H4 (cell line): ENCODE measurements around the gene PLAAT4. TPM values are rescaled to one million over a fixed set of nuclear protein-coding genes. Genes with fewer than 3 reads are reported as not detected.

Experiments
- DNase-seq: peaks from one replicate; pipeline ENCODE4 v3.0.0-alpha.2; 2015; ENCODE audit warnings: low spot score
- total RNA-seq: library from RNA; depleted of rRNA; stranded (reverse); fragments of >200 nt; shearing (Covaris generic); gene quantifications from 2 replicates; pipeline ENCODE4 v1.2.3, GENCODE V29; 2014; rRNA removed

Gene PLAAT4, protein sequence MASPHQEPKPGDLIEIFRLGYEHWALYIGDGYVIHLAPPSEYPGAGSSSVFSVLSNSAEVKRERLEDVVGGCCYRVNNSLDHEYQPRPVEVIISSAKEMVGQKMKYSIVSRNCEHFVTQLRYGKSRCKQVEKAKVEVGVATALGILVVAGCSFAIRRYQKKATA
- 49.3 and 72.0 TPM in 2 replicates for total RNA-seq

DNA sequence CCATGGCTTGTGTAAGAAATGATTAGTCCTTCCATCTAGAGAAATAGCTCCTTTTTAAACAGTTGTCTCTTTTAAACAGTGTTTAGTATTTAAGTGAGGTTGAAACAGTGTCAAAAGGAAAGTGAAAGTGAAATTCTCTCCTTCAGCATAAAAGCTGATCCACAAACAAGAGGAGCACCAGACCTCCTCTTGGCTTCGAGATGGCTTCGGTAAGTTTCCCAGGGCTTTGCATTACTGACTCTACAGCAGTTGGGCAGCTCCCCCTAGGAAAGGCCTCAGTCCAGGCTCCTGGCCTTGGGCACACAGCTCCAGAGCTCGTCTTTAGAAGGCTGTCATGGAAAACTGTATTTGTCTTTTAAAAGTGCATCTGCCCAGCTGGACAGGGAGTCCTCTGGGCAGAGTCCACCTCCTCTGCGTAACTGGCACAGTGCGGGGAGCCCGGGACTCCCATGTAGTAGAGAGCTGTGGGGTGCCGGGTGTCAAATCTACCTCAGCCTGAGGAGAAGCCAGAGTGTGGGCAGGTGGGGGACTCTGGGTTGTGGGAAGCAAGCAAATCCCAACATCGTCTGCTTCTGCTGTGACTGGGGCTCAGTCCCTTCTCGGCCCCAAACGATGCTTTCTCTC is at the start of gene PLAAT4:
PLAAT4 (plus strand) TSS at position 140 of the 624 bp plus-strand sequence; CDS start at position 201, 61 bp downstream.
- DNase-seq = peak; percentile 65

DNA sequence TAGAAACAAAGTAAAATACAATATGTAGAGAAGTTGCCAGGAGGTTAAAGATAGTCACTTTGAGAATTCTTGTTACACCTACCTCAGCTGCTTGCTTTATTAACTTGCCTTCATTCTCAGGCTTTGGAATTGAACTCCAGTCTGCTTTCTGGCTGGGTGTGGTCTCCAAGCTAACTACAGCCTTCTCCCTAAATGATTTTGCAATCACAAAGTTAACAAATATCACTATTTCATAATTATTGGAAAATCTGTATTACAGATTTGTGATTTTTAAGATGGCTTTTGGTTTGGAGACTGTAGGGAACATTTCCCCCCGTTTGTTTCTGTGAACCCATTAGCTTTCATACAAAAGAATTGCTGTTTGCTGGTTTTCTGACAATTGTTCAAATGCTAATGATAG is 47.8 kb upstream of the PLAAT4 start:
- DNase-seq = no peak

DNA sequence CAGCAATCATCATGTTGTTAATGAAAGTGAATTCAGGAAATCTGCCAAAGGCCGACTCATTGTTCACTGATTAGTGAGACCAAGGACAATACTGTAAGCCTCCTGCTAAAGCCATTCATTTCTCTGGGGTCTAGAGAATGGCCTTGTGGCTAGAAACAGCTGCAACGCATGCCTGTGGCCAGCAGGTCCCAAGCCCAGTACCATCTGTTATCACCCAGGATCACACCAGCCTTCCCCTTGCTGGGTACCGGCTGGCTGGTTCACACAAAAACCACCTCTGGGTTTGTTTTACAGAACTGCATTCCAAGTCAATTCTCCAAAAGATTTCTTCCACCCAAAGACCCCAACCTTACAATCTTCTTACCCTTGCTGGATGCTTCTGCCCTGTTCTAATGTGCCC is 46.7 kb upstream of the PLAAT4 start:
- DNase-seq = peak; percentile 32

DNA sequence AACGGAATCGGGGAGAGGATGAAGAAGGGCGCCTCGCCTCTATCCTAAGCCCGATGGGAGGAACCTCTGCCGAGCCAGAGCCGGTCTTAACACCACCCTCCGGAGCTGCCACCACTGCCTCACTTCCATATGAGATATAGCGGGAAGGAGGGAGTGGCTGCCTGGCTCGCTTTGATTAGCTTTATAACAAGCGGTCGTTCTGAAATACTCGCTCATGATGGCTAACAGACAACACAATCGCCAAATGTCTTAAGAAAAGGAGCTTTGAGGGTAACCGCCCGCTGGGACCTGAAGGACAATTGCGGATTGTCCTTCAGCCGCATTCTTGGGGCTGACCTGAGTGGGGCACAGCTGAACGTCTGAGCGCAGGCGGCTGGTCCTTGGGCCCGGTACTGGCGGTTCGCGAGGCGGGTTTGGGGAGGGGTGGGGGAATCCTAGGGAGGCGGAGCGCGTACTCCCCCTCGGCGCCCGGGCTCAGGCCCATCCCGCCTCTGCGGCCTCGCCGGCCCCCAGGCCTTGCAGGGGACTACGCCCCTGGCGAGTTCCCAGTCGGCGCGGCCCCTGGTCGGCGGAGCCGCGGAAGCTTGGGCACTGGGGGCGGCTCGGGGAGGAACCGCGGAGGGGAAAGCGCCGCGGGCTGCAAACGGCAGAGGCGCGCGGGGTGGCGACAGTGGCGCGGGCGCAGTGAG is 45.9 kb upstream of the PLAAT4 start, which contains the start of gene PLAAT5:
PLAAT5 (minus strand) TSS at position 617 of the 689 bp plus-strand sequence; CDS start at position 484, 133 bp downstream.
- no peak for DNase-seq

DNA sequence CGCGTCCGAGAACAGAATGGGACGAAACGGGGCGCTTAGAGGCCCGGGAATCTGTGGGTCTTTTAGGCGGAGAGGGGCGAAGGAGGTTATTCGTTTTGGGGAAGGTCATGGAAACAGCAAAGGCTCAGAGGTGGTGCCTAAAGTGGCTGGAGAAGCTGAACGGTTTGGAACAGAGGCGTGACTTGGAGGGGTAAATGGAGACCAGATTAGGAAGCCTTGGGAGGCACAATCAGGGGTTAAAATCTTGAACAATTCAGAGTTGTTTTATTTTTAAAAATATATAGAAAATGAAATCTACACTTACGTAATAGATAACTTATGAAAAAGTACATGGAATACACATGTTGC is 45.4 kb upstream of the PLAAT4 start:
- DNase-seq = no peak

DNA sequence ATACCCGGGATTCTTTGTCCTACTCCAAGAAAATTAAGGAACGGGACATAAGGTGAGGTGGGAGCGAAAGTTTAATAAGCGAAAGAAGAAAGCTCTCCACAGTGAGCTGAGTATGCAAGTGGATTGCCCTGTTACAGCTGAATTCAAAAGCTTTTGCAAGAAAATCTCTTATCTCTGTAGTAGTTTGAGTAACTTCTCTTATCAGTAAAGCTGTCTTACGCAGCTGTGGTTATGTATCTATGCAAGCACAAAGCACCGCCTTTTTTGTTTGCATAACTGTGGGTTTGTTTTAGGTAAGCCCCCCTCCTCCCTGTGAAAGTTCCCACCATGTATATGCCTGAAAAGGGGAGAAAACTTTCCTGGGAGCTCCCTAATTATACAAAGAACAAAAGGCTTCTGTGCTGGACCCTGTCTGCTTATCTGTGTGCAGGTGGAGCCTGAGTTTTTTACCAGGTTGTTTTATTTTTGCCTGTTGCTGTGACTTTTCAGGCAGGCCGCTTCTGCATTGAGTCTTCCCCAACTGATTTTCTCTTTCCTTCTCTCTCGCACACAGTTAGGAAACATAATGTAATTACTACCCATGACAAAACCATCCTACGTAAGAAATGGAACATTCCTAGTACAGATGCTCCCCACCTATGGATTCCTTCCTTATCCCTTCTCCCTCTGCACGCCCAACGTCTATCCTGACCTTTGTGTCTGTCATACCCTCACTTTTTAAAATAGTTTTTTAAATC is 44.8 kb upstream of the PLAAT4 start:
- DNase-seq = no peak

DNA sequence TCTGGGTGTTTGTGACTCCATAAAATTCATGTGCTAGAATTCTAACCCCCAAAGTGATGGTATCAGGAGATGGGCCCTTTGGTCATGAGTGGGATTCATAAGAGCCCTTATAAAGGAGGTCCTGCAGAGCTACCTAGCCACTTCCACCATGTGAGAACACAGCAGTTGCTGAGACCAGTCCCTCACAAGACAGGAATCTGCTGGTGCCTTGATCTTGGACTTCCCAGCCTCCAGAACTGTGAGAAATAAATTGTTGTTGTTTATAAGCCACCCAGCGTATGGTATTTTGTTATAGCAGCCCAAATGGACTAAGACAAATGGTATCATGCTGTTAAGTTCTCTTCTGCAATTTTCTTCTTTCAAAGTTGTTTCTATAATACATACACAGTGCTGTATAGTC is 44.2 kb upstream of the PLAAT4 start:
- no peak for DNase-seq

DNA sequence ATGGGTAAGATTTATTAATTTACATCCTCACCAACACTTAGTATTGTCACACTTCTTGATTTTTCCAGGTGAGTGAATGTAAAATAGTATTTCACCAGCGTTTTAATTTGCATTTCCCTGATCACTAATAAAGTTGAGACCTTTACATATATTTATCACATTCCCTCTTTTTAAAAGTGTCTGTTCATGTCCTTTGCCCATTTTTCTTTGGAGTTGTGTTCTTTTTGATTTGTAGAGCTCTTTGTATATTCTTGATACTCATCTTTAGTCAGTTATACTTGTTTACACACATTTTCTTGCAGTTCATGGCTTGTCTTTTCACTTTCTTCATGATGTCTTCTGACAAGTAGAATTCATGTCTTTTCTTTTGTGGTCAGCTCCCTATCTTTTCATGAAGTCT is 43.5 kb upstream of the PLAAT4 start:
- no peak for DNase-seq

DNA sequence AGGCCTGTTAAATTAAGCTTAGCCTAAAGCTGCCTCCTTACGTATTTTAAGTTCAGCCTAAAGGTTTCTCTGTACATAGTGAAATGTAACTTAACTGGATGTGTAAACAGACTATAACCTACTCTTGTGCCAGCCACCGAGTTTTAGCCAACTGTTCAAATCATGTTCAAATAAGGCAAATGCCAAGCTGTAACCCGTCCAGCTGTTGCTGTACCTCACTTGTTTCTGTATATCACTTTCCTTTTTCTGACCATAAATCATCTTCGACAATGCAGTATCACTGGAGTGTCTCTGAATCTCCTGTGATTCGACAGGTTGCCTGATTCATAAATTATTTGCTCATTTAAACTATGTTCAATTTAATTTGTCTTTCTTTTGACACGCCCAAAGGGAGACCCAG is 41.6 kb upstream of the PLAAT4 start:
- DNase-seq = no peak

DNA sequence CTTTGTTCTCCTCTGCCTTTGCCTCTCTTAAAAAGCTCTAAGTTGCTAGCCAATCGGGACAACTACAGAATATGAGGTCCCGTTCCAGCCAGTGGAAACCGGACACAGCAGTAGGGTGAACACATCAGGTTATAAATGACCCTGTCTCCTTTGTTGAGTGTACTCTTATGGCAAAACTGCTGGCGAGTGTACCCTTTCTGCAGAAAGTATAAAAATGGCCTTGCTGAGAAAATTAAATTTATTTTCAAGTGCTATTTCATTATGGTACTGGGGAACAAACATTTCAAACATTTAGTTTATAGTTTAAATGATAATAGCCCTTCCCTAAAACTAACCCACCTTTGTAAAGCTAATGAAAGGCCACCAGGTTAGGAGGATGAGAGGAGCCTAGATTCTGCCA is 36.7 kb upstream of the PLAAT4 start:
- DNase-seq = no peak

DNA sequence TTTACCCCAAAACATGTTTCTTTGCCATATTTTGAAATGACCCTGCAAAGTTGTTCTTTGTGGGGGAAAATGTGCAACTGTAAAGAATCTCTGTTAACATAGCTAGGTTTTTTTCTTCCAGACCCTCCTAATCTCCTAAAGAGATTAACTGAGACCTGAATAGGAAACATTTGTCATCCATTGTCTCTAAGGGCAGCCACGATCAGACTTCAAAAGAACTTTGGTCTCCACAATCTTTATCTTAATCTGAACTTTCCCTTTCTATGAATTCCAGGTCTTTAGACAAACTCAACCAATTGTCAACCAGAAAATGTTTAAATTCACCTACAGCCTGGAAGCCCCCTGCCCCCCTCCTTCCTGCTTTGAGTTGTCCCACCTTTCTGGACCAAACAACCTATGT is 35.4 kb upstream of the PLAAT4 start:
- no peak for DNase-seq

DNA sequence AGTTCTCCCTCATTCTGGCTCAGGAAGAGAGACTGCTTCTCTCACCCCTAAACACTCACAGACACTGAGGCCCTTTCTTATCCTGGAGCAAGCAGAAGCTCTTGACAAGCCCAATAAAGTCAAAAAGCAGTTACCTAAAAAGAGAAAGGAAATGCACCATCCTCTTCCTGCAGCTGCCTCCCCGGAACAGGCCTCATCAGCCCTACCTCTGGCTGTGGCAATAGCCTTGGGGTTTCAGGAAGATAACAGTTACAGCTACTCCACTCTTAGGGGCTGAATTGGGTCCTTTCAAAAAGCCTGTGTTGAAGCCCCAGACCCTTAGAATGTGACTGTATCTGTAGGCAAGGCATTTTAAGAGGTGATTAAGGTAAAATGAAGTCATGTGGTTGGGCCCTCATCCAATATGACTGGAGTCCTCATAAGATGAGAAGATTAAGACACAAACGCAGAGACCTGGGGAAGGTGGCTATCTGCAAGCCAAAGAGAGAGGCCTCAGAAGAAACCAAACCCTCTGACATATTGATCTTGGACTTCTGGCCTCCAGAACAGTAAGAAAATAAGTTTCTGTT is 34.3 kb upstream of the PLAAT4 start:
- no peak for DNase-seq

DNA sequence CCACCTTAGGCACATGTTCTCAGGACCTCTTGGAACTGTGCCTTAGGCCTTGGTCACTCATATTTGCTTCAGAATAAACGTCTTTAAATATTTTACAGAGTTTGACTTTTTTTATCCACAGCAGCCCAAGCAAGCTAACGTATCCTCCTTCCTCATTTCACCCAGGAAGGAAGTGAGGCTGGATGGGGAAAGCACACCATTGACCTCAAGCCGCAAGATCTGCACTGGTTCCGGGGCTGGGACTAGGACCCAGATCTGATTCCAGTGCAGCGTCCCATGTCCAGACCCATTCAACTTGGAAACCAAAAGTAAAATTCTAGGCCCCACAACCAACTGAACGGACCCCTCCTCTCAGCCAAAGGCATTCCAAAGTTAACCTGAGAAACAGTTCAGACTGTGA is 33.1 kb upstream of the PLAAT4 start:
- DNase-seq = no peak

DNA sequence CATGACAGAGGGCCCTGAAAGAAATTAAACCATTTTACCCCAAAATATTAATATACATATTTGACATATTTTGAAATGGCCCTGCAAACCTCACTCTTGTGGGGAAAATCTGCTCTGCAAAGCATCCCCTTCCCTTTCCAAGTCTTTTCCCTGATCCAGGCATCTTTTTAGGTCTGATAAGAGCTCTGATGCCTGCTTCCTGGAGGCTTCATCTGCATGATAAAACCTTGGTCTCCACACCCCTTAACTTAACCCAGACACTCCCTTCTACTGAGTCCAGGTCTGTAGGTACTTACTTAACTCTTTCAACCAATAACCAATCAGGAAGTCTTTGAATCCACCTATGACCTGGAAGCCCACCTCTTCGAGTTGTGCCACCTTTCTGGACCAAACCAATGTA is 32.6 kb upstream of the PLAAT4 start:
- DNase-seq = no peak

DNA sequence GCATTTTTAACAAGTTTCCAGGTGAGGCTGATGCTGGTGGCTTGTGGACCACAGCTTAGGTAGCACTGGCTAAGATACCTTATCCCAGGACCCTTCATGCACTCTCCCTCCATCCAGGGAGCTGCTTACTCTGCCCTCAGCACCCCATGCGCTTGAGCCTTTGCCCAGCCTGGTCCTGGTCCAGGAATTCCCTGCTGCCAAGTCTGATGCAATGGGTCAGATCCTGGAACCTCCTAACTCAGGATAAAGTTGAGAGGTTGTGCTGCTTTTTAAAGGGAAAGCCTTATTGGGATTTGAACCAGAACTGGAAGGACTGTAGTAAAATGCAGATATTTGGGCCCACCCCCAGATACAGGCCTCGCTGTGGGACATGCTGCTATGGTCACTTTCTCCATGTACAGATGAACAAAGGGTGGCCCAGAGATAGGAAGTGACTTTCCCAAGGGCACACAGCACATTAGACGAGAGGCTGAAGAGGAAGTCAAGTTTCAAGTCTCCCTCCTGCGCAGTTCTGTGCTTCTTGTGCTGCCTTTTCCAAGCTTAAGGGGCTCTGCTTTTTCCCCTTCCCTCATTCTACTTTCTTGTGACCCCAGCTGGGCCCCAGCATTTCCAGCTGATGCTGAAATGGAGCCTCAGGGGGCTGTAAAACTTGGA is 31.5 kb upstream of the PLAAT4 start:
- no peak for DNase-seq

DNA sequence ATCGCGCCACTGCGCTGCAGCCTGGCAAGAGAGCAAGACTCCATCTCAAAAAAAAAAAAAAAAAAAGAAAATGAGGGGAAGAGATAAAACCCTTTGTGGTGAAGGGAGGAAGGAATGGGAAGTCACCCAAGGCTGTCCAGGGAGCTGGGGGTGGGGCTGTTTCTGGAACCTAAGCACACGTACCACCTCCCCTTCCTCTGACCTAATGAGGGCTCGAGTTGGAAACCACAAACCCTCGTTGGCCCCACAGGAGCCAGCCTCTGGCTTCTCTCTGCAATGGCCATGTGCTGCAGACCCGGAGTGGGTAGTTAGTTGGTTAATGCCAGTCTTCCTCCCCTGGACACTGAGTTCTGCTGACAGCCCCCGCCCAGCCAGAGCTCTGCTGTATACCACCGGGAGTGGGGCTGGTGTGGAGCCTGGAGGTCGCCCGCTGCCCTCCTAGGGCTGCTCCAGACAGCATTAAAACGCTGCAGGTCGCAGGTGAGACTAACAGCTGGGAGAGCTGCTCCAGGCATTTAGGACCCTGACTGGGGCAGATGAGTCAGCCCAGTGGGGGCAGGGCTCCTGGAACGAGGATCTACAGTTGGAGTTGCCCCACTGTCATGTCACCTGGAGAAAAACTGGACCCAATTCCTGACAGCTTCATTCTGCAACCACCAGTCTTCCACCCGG is 30.6 kb upstream of the PLAAT4 start, which contains the start of gene LGALS12:
LGALS12 (plus strand) TSS at position 228 of the 672 bp plus-strand sequence; CDS start at position 603, 375 bp downstream.
- peak; percentile 60 for DNase-seq

DNA sequence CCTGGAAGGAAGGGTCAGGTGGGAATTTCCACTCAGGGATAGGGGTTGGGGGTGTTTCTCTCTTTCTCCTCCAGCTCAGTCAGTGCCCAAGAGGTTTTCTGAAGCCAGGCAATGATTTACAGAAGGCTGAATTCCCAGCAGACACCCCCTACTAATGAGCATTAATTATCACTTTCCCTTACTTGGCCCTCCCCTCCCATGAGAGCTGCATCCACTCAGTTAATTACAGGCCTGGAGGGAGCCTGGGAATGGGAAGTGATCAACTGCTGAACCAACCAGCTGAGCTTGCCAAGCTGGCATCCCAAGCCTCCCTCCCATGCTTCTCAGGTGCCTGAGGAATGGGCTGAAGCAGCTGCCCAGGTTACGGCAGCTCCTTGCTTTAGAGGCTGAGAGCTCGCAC is 29.7 kb upstream of the PLAAT4 start:
- DNase-seq = no peak

DNA sequence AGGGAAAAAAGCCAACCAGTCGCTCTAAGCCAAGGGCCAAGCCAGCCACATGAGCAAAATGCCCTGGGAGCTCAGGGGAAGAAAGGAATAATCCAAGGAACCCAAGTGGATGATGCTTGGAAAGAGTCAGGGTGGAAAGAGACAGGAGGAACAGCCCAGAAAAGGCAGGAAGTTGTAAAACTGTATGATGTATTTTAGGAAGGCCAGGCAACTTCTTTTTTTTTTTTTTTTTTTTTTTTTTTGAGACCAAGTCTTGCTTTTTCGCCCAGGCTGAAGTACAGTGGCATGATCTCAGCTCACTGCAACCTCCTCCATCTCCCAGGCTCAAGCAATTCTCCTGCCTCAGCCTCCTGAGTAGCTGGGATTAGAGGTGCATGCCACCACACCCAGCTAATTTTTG is 29.1 kb upstream of the PLAAT4 start:
- DNase-seq = no peak

DNA sequence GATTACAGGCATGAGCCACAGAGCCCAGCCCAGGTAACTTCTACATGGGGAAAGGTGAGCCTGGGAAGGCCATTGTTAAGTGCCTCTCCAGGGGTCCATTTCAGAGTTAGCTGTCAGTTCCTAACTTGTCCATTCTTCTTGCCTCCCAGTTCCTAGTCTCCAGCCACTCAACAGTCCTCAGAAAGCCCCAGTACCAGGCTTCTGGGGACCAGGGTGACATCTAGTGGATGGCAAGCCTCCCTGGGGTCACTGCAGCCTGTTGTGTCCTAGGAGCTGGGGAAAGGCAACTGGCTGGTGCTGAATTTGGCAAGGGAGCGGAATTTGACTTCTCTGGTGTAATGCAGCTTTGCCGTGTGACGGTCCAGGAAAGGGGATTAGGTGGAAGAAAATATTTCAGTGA is 28.6 kb upstream of the PLAAT4 start:
- peak; percentile 44 for DNase-seq

DNA sequence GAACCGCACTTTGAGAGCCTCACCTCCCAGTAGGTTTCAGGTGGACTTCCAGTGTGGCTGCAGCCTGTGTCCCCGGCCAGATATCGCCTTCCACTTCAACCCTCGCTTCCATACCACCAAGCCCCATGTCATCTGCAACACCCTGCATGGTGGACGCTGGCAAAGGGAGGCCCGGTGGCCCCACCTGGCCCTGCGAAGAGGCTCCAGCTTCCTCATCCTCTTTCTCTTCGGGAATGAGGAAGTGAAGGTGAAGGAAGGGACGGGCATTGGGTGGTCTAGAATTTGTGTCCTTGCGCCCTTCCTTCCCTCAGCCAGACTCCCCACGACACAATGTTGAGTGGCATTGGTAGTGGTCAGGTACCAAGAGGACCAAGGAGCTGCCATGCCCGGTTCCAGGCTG is 27.9 kb upstream of the PLAAT4 start:
- no peak for DNase-seq
